HepG2 (cell line): ENCODE measurements around the gene RRAD. TPM values are rescaled to one million over a fixed set of nuclear protein-coding genes. Genes with fewer than 3 reads are reported as not detected.

Source experiments
- AGO2 ChIP-seq: fragments of 200-400 bp; formaldehyde crosslinking; optimal IDR thresholded peaks from 2 replicates; pipeline ENCODE3; 2017; ENCODE audit warnings: mild to moderate bottlenecking, low read depth, low read length, moderate library complexity
- BRD4 ChIP-seq: sonication (generic); formaldehyde crosslinking; IDR thresholded peaks from 2 replicates; pipeline ENCODE4 v1.4.0; 2020; ENCODE audit warnings: missing genetic modification reagents
- CEBPB ChIP-seq: IDR thresholded peaks from 2 replicates; pipeline ENCODE4 v1.6.1; 2011; ENCODE audit warnings: low read depth, low read length, improper control_type of control experiment, borderline replicate concordance
- FOXA1 ChIP-seq, 2 experiments: fragments of 450-650 bp in 1 of 2; sonication (generic) in 1 of 2; formaldehyde crosslinking in 1 of 2; IDR thresholded peaks; 2 replicates each; pipeline versions ENCODE4 v1.4.0 to v1.6.1; 2016 to 2020; ENCODE audit warnings: missing genetic modification reagents in 1 of 2
- KLF9 ChIP-seq: IDR thresholded peaks from 2 replicates; pipeline ENCODE4 v1.6.1; 2016; ENCODE audit warnings: low read depth
- NFE2L2 ChIP-seq: fragments of 150-350 bp; IDR thresholded peaks from 2 replicates; pipeline ENCODE4 v1.6.1; 2014; ENCODE audit warnings: low read length
- RFX1 ChIP-seq: fragments of 450-650 bp; IDR thresholded peaks from 2 replicates; pipeline ENCODE4 v1.6.1; 2017
- SNRNP70 ChIP-seq: fragments of 200-400 bp; formaldehyde crosslinking; IDR thresholded peaks from 2 replicates; pipeline ENCODE4 v1.6.1; 2017; ENCODE audit warnings: mild to moderate bottlenecking, low read depth, low read length, moderate library complexity
- SRSF1 ChIP-seq: fragments of 200-400 bp; formaldehyde crosslinking; optimal IDR thresholded peaks from 2 replicates; pipeline ENCODE3; 2017; ENCODE audit warnings: mild to moderate bottlenecking, low read depth, low read length, moderate library complexity
- ZBTB38 ChIP-seq: sonication (generic); formaldehyde crosslinking; IDR thresholded peaks from 2 replicates; pipeline ENCODE4 v1.5.1; 2020; ENCODE audit warnings: mild to moderate bottlenecking, missing genetic modification reagents
- ZNF432 ChIP-seq: sonication (generic); formaldehyde crosslinking; IDR thresholded peaks from 2 replicates; pipeline ENCODE4 v1.5.0; 2020; ENCODE audit warnings: missing genetic modification reagents, mild to moderate bottlenecking, borderline replicate concordance
- ZNF501 ChIP-seq: sonication (generic); formaldehyde crosslinking; IDR thresholded peaks from 2 replicates; pipeline ENCODE4 v1.5.1; 2020; ENCODE audit warnings: mild to moderate bottlenecking, moderate library complexity, missing genetic modification reagents
- ZNF562 ChIP-seq: sonication (generic); formaldehyde crosslinking; IDR thresholded peaks from 2 replicates; pipeline ENCODE4 v1.8.0; 2022; ENCODE audit warnings: missing genetic modification reagents, borderline replicate concordance
- ZNF776 ChIP-seq: sonication (generic); formaldehyde crosslinking; IDR thresholded peaks from 2 replicates; pipeline ENCODE4 v1.4.0; 2020; ENCODE audit warnings: mild to moderate bottlenecking, missing genetic modification reagents
- ZNF780A ChIP-seq: sonication (generic); formaldehyde crosslinking; IDR thresholded peaks from 2 replicates; pipeline ENCODE4 v1.8.0; 2022; ENCODE audit warnings: mild to moderate bottlenecking, missing genetic modification reagents, moderate library complexity
- polyA plus RNA-seq, 8 experiments: library from polyadenylated mRNA; depleted of rRNA in 3 of 8; stranded (reverse) in 7 of 8; unstranded in 1 of 8; fragments of >200 nt; fragmentation: Illumina TruSeq in 4 of 8; extraction: Trizol in 4 of 8; gene quantifications; 2 replicates each; pipeline versions ENCODE4 v1.2.1 to v1.2.3, GENCODE V29; 2011 to 2016; ENCODE audit warnings: low read depth in 4 of 8, missing spikeins in 1 of 8, mixed read lengths in 1 of 8; ENCODE audit not compliant: insufficient read depth in 1 of 8
- total RNA-seq, 5 experiments: library from RNA; depleted of rRNA; stranded (reverse); fragments of >200 nt; fragmentation: Illumina TruSeq; extraction: Trizol; gene quantifications; 2 replicates each; pipeline ENCODE4 v1.2.3, GENCODE V29; 2016; ENCODE audit warnings: low read depth in 1 of 5
- TF ChIP-seq, protein P1 (sequence below): sonication (generic); formaldehyde crosslinking; conservative IDR thresholded peaks from 2 replicates; pipeline ENCODE4 v1.4.0; 2020; ENCODE audit warnings: missing genetic modification reagents
- TF ChIP-seq, protein P2 (sequence below): sonication (generic); formaldehyde crosslinking; IDR thresholded peaks from 2 replicates; pipeline ENCODE4 v1.4.0; 2020; ENCODE audit warnings: mild to moderate bottlenecking, missing genetic modification reagents
- TF ChIP-seq, protein P3 (sequence below): sonication (generic); formaldehyde crosslinking; IDR thresholded peaks from 2 replicates; pipeline ENCODE4 v1.4.0; 2020; ENCODE audit warnings: mild to moderate bottlenecking, missing genetic modification reagents
- TF ChIP-seq, protein P4 (sequence below): sonication (generic); formaldehyde crosslinking; IDR thresholded peaks from 2 replicates; pipeline ENCODE4 v1.5.0; 2020; ENCODE audit warnings: missing genetic modification reagents
- TF ChIP-seq, protein P5 (sequence below): sonication (generic); formaldehyde crosslinking; IDR thresholded peaks from 2 replicates; pipeline ENCODE4 v1.4.0; 2020; ENCODE audit warnings: missing genetic modification reagents, mild to moderate bottlenecking, borderline replicate concordance
- TF ChIP-seq, protein P6 (sequence below): IDR thresholded peaks from 2 replicates; pipeline ENCODE4 v1.6.1; 2016; ENCODE audit warnings: low read depth, borderline replicate concordance

Gene RRAD
- total and polyA plus RNA-seq, 2 of the 13 experiments (the other 11 are each of a cell fraction or from before 2014, with no cell fraction given): 0.80 to 1.1 TPM

DNA sequence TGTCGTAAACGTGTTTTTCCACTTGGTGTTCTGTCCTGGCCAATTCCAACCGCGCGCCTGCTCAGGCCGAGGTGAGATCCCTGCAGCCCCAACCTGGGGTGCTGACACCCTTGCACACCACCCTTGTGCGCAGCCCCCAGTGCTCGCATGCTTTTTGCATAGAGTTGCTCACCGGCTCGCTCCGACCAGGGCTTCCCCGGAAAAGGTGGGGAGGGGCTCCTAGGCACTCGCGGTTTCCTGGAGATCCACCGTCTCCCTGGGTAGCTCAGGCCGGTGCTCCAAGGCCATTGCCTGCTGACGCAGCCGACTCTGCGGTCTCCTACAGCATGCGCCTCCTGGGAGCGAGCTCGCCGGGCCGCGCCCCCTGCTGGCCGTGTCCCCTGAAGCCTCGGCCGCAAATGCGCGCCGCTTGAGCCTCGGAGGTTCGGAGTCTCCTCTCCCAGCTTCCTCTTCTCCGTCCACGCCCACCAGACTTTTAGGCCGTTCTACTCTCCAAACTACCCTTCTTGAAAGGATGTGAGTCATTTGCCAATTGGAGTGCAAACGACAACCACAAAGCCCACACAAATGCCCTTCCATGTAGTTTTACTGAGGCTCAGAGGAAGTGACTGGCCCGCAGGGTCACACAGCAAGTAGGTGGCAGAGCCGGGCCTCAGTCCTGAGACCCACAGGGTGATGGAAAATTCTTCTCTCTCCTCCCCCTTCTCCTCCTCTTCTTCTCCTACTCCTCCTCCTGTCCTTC, 52.2 kb downstream of the RRAD start (continued):
- TF ChIP-seq, protein P1, sequence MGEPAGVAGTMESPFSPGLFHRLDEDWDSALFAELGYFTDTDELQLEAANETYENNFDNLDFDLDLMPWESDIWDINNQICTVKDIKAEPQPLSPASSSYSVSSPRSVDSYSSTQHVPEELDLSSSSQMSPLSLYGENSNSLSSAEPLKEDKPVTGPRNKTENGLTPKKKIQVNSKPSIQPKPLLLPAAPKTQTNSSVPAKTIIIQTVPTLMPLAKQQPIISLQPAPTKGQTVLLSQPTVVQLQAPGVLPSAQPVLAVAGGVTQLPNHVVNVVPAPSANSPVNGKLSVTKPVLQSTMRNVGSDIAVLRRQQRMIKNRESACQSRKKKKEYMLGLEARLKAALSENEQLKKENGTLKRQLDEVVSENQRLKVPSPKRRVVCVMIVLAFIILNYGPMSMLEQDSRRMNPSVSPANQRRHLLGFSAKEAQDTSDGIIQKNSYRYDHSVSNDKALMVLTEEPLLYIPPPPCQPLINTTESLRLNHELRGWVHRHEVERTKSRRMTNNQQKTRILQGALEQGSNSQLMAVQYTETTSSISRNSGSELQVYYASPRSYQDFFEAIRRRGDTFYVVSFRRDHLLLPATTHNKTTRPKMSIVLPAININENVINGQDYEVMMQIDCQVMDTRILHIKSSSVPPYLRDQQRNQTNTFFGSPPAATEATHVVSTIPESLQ (CRISPR knock-in tag): no peak
- no peak for TF ChIP-seq ZNF776
- TF ChIP-seq ZNF501: 0 out of 2 replicates have a peak, but pooled peaks have one; percentile 43
- TF ChIP-seq, protein P2, sequence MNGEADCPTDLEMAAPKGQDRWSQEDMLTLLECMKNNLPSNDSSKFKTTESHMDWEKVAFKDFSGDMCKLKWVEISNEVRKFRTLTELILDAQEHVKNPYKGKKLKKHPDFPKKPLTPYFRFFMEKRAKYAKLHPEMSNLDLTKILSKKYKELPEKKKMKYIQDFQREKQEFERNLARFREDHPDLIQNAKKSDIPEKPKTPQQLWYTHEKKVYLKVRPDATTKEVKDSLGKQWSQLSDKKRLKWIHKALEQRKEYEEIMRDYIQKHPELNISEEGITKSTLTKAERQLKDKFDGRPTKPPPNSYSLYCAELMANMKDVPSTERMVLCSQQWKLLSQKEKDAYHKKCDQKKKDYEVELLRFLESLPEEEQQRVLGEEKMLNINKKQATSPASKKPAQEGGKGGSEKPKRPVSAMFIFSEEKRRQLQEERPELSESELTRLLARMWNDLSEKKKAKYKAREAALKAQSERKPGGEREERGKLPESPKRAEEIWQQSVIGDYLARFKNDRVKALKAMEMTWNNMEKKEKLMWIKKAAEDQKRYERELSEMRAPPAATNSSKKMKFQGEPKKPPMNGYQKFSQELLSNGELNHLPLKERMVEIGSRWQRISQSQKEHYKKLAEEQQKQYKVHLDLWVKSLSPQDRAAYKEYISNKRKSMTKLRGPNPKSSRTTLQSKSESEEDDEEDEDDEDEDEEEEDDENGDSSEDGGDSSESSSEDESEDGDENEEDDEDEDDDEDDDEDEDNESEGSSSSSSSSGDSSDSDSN (CRISPR knock-in tag): peak; percentile 95
- TF ChIP-seq, protein P3, sequence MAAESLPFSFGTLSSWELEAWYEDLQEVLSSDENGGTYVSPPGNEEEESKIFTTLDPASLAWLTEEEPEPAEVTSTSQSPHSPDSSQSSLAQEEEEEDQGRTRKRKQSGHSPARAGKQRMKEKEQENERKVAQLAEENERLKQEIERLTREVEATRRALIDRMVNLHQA (CRISPR knock-in tag): no peak
- TF ChIP-seq, protein P4, sequence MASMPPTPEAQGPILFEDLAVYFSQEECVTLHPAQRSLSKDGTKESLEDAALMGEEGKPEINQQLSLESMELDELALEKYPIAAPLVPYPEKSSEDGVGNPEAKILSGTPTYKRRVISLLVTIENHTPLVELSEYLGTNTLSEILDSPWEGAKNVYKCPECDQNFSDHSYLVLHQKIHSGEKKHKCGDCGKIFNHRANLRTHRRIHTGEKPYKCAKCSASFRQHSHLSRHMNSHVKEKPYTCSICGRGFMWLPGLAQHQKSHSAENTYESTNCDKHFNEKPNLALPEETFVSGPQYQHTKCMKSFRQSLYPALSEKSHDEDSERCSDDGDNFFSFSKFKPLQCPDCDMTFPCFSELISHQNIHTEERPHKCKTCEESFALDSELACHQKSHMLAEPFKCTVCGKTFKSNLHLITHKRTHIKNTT (CRISPR knock-in tag): no peak
- no peak for TF ChIP-seq ZNF432
- TF ChIP-seq RFX1: no peak
- TF ChIP-seq, protein P5, sequence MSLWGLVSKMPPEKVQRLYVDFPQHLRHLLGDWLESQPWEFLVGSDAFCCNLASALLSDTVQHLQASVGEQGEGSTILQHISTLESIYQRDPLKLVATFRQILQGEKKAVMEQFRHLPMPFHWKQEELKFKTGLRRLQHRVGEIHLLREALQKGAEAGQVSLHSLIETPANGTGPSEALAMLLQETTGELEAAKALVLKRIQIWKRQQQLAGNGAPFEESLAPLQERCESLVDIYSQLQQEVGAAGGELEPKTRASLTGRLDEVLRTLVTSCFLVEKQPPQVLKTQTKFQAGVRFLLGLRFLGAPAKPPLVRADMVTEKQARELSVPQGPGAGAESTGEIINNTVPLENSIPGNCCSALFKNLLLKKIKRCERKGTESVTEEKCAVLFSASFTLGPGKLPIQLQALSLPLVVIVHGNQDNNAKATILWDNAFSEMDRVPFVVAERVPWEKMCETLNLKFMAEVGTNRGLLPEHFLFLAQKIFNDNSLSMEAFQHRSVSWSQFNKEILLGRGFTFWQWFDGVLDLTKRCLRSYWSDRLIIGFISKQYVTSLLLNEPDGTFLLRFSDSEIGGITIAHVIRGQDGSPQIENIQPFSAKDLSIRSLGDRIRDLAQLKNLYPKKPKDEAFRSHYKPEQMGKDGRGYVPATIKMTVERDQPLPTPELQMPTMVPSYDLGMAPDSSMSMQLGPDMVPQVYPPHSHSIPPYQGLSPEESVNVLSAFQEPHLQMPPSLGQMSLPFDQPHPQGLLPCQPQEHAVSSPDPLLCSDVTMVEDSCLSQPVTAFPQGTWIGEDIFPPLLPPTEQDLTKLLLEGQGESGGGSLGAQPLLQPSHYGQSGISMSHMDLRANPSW (CRISPR knock-in tag): no peak
- TF ChIP-seq ZNF780A (CRISPR knock-in tag): peak; percentile 50; the same call in 1 of the 2 replicates
- TF ChIP-seq SNRNP70: no peak
- no peak for TF ChIP-seq NFE2L2
- no peak for TF ChIP-seq KLF9 (CRISPR knock-in tag)
- TF ChIP-seq, protein P6, sequence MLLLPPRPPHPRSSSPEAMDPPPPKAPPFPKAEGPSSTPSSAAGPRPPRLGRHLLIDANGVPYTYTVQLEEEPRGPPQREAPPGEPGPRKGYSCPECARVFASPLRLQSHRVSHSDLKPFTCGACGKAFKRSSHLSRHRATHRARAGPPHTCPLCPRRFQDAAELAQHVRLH (CRISPR knock-in tag): peak; percentile 60; the same call in 1 of the 2 replicates
- TF ChIP-seq CEBPB: no peak
- TF ChIP-seq FOXA1 (IDR thresholded peaks at IDR 0.05): no peak
- TF ChIP-seq FOXA1 (CRISPR knock-in tag; IDR thresholded peaks at IDR 0.05): peak; percentile 8; the same call in 1 of the 2 replicates
- TF ChIP-seq ZBTB38 (CRISPR knock-in tag): peak; percentile 79
- TF ChIP-seq AGO2: no peak
- no peak for TF ChIP-seq BRD4 (CRISPR knock-in tag)
- no peak for TF ChIP-seq ZNF562
- TF ChIP-seq SRSF1: no peak
